Adrenal gland (tissue), 12 donors: ENCODE results near the gene EFCC1. TPM values are rescaled to one million over a fixed set of nuclear protein-coding genes. Genes with fewer than 3 reads are reported as not detected.

ENCODE experiments used
- DNase-seq, 7 donors: peaks; one replicate each; pipeline ENCODE4 v3.0.0-alpha.2; 2019 to 2020
- H3K27ac ChIP-seq, 5 donors: fragments of 200-600 bp; sonication (generic) in 4 of 5; 1 replicate in 3 of 5; 2 replicates in 2 of 5; pipeline versions ENCODE4 v1.5.1 to v1.8.0; 2016 to 2020; ENCODE audit warnings: mild to moderate bottlenecking in 1 of 5
- H3K27me3 ChIP-seq: fragments of 200-600 bp; 2 replicates; pipeline ENCODE4 v1.8.0; 2021
- H3K36me3 ChIP-seq, 2 donors: fragments of 200-600 bp; replicated peaks in 1 of 2; 1 replicate in 1 of 2; 2 replicates in 1 of 2; pipeline versions ENCODE4 v1.5.1 to v1.8.0; 2018 to 2022
- H3K4me1 ChIP-seq, 2 donors: fragments of 200-600 bp; replicated peaks in 1 of 2; 1 replicate in 1 of 2; 2 replicates in 1 of 2; pipeline versions ENCODE4 v1.5.1 to v1.8.0; 2018 to 2021
- H3K4me3 ChIP-seq, 4 donors: fragments of 200-600 bp; sonication (generic) in 3 of 4; one replicate each; pipeline ENCODE4 v1.5.1; 2016 to 2018
- H3K9me3 ChIP-seq, 3 donors: fragments of 200-600 bp; sonication (generic) in 1 of 3; replicated peaks in 1 of 3; 1 replicate in 2 of 3; 2 replicates in 1 of 3; pipeline versions ENCODE4 v1.5.1 to v1.8.0; 2016 to 2021
- POLR2A ChIP-seq, 2 donors: fragments of 450-650 bp; IDR thresholded peaks; one replicate each; pipeline ENCODE4 v1.6.1; 2017; ENCODE audit warnings: antibody characterized with exemption in 2 of 2, mild to moderate bottlenecking in 2 of 2, moderate library complexity in 1 of 2
- WGBS, 4 donors: extraction: QIAGEN DNeasy Blood & Tissue Kit in 2 of 4; methylation state at CpG; one replicate each; pipeline versions ENCODE4 v1.1.5 to v1.1.7; 2013 to 2017; 5-methylcytosine and 5-hydroxymethylcytosine counted together
- intact Hi-C, 2 donors: fragments of 100-400 bp; cut with DNase I; formaldehyde crosslinking; loops; one replicate each; pipeline versions ENCODE4 v1.14.1 to v1.15.0; 2022 to 2023
- polyA plus RNA-seq, 3 donors: library from polyadenylated mRNA; stranded (reverse); fragments of 200-250 nt in 2 of 3; fragments of 350-450 nt in 1 of 3; fragmentation: Illumina TruSeq in 1 of 3; extraction: RNeasy Lipid Tissue Mini Kit (QIAGEN cat#74804) in 1 of 3; gene quantifications; one replicate each; pipeline ENCODE4 v1.2.3, GENCODE V29; 2013 to 2014
- total RNA-seq, 9 donors: library from RNA; depleted of rRNA in 4 of 9; stranded (reverse); fragments of >200 nt in 4 of 9; fragments of 120-200 nt in 1 of 9; fragmentation: NEBNext Ultra II Directional in 1 of 9; extraction: Animal tissue kit (Norgen Biotek cat#: 25700) in 1 of 9; gene quantifications; one replicate each; pipeline versions ENCODE4 v1.1.0 to v1.2.4, GENCODE V29; 2013 to 2023
- TF ChIP-seq, protein P1 (sequence below), 6 experiments: fragments of 450-650 bp in 4 of 6; fragments of 200-600 bp in 2 of 6; sonication (generic) in 1 of 6; IDR thresholded peaks; 1 replicate in 5 of 6; 2 replicates in 1 of 6; pipeline versions ENCODE4 v1.5.1 to v1.8.0; 2016 to 2021; ENCODE audit warnings: antibody characterized with exemption in 6 of 6, mild to moderate bottlenecking in 2 of 6, moderate library complexity in 1 of 6
- donor health status: healthy with polysubstance abuse.
- donor health status: Bipolar disorder and iron deficiency.
- donor health status: DM: yes; HTN: yes; CAD: no.
- donor health status: DM: no; HTN: no; CAD: no.
- donor health status: DM: no; HTN: no; CAD: no.
- donor health status: DM: yes; HTN: yes; CAD: no.

EFCC1 gene
- total and polyA plus RNA-seq, 12 donors = 0.46 to 6.0 (median 1.8) TPM

DNA sequence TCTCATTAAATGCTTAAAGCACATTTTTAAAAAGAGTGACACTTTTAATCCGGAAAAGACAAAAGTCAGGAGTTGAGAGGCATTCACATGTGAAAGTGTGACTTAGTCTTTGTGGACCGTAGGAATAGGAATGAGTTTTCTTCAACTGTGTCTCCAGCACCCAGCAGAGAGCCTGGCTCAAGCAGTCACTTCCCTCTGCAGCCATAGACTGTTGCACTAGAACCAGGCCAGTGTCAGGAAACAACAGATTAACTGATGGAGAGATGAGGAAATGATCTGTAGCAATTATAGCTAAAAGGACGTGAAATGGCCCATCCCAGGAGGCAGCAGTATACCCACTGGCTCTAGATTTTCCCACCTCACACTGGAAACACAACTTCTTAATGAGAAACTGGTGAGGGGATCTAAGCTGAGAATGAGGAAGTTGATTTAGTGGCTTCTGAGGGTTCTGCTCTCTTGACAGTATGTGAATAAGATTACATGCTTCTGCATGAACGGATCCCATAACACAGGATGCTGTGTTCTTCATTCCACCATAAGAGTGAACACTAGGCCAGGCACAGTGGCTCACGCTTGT lies 27.0 kb upstream of the EFCC1 start:
- no peak overlapping the region for H3K27ac ChIP-seq
- H3K9me3 ChIP-seq = no peaks in the 10 kb centered on the region
- H3K36me3 ChIP-seq = no peaks in the 10 kb centered on the region
- WGBS, 4 donors = 51 to 72% (median 67%) methylated on average over 5 of the region's 5 CpGs
- H3K4me3 ChIP-seq = no peak overlapping the region
- peaks cover 0 to 3% of the 10 kb centered on the region in 2 donors for H3K4me1 ChIP-seq
- intact Hi-C loops = loop anchor here in 1 of 2 donors (10.0 kb wide), 2 partner anchors 171 to 271 kb away; partner anchors contain the start of gene COPG1
- H3K27me3 ChIP-seq = no peaks in the 10 kb centered on the region
- TF ChIP-seq POLR2A (IDR thresholded peaks at IDR 0.05) = no peak
- TF ChIP-seq, protein P1, sequence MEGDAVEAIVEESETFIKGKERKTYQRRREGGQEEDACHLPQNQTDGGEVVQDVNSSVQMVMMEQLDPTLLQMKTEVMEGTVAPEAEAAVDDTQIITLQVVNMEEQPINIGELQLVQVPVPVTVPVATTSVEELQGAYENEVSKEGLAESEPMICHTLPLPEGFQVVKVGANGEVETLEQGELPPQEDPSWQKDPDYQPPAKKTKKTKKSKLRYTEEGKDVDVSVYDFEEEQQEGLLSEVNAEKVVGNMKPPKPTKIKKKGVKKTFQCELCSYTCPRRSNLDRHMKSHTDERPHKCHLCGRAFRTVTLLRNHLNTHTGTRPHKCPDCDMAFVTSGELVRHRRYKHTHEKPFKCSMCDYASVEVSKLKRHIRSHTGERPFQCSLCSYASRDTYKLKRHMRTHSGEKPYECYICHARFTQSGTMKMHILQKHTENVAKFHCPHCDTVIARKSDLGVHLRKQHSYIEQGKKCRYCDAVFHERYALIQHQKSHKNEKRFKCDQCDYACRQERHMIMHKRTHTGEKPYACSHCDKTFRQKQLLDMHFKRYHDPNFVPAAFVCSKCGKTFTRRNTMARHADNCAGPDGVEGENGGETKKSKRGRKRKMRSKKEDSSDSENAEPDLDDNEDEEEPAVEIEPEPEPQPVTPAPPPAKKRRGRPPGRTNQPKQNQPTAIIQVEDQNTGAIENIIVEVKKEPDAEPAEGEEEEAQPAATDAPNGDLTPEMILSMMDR (IDR thresholded peaks at IDR 0.05) = no peak
- no peak for DNase-seq

DNA sequence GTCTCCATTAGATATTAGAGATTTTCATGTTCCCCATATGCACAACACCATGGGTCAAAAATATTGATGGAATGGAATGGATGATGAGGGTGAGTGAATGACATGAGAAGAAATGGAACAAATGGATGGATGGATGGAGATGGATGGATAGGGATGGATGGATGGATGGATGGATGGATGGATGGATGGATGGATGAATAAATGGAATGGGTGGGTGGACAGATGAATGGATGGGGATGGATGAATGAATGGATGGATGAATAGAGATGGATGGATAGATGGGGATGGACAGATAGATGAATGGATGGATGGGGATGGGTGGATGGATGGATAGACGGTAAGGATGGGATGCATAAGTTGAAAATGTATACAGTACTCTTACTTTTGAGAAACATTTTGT lies 25.8 kb upstream of the EFCC1 start:
- no peak for TF ChIP-seq POLR2A (IDR thresholded peaks at IDR 0.05)
- TF ChIP-seq, protein P1 (IDR thresholded peaks at IDR 0.05) = no peak
- H3K27ac ChIP-seq = no peak overlapping the region
- H3K4me3 ChIP-seq = no peak overlapping the region
- DNase-seq = no peak
- no peaks in the 10 kb centered on the region for H3K9me3 ChIP-seq
- H3K4me1 ChIP-seq = peaks cover 0 to 3% of the 10 kb centered on the region in 2 donors
- H3K27me3 ChIP-seq = no peaks in the 10 kb centered on the region
- intact Hi-C loops = loop anchor here in 1 of 2 donors (10.0 kb wide), 2 partner anchors 170 to 270 kb away; partner anchors contain the start of gene COPG1
- no peaks in the 10 kb centered on the region for H3K36me3 ChIP-seq
- 86 to 100% (median 91%) methylated on average over 1 of the region's 1 CpG for WGBS, 4 donors

DNA sequence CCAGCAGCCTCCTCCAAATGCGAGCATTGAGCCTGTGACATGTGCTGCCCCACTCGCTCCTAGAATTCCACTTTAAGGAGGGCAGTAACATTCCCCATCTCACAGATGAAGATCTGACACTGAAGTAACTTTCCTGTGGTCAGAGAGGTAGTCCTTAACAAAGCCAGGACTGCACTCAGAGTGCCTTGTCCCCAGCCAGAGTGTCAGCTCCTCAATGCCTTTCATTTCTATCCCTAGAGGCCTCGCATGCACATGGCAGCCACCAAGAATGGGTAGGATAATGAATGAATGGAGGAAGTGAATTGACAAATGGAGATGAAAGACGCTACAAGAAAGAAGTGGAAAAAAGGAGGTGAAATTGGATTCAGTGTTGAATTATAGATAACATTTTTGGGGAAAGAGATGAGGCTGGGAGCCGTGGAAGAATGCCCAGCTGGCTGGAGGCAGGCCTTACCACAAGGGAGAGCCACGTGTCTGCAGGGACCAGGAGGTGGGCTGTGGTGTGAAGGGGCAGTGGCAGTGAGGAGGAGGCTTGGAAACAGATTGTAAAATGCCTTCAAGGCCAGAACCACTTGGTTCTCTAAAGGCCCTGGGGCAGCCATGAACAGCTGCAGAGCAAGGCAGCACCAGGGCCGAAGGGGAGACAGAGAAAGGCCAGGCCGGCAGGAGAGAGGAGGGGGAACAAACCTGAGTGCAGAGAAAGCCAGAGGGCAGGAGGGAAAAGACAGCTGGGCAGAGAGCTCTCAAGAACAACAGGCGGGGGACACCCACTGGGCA lies 17.6 kb upstream of the EFCC1 start:
- TF ChIP-seq POLR2A (IDR thresholded peaks at IDR 0.05) = no peak
- TF ChIP-seq, protein P1 (IDR thresholded peaks at IDR 0.05) = no peak
- no peak overlapping the region for H3K4me3 ChIP-seq
- WGBS, 4 donors = 82 to 90% (median 88%) methylated on average over 8 to 9 of the region's 9 CpGs
- H3K4me1 ChIP-seq = no peaks in the 10 kb centered on the region
- no peak for DNase-seq
- no peaks in the 10 kb centered on the region for H3K9me3 ChIP-seq
- no peak overlapping the region for H3K27ac ChIP-seq
- no peaks in the 10 kb centered on the region for H3K36me3 ChIP-seq
- H3K27me3 ChIP-seq = no peaks in the 10 kb centered on the region
- intact Hi-C loops = no loop called here

DNA sequence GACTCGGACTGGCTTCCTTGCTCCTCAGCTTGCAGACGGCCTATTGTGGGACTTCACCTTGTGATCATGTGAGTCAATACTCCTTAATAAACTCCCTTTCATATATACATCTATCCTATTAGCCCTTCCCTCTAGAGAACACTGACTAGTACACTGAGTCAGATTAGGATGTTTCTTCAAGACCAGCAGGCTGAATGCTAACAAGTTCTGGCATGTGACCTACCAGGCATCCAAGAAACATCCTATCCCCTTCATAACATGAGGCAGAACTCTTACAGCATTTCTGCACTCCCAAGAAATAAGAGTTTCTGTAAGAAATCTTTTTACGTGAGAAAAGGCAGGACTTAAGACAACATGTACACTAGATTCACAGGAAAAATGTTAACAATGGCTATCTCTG lies 16.5 kb upstream of the EFCC1 start:
- no peak overlapping the region for H3K27ac ChIP-seq
- intact Hi-C loops = no loop called here
- H3K9me3 ChIP-seq = no peaks in the 10 kb centered on the region
- no peak for DNase-seq
- H3K4me3 ChIP-seq = no peak overlapping the region
- no peaks in the 10 kb centered on the region for H3K4me1 ChIP-seq
- no peaks in the 10 kb centered on the region for H3K36me3 ChIP-seq
- H3K27me3 ChIP-seq = no peaks in the 10 kb centered on the region
- TF ChIP-seq, protein P1 (IDR thresholded peaks at IDR 0.05) = no peak
- TF ChIP-seq POLR2A (IDR thresholded peaks at IDR 0.05) = no peak
- WGBS, 4 donors = 84 to 89% (median 87%) methylated on average over 3 of the region's 3 CpGs
